ENCODE measurements around the gene SPPL2B.

Gene SPPL2B

GRCh38 chr19:2290441-2291184, 37.9 kb upstream of the SPPL2B start:
- Mint-ChIP-seq H3K27me3 (no peaks in the 10 kb centered on the region), H3K4me3 (peak overlapping the region; percentile 81), H3K9me3 (no peaks in the 10 kb centered on the region), H3K27ac (no peak overlapping the region), H3K4me1 (peaks cover 32% of the 10 kb centered on the region), H3K36me3 (peaks cover 3% of the 10 kb centered on the region)

GRCh38 chr19:2291185-2291751, 37.2 kb upstream of the SPPL2B start:
- H3K27ac Mint-ChIP-seq = no peak overlapping the region
- peaks cover 3% of the 10 kb centered on the region for H3K36me3 Mint-ChIP-seq

GRCh38 chr19:2294687-2295335, 33.7 kb upstream of the SPPL2B start:
- no peak overlapping the region for H3K4me3 Mint-ChIP-seq

More at GRCh38 chr19:2291185-2291751, 37.2 kb upstream of the SPPL2B start:
- Mint-ChIP-seq H3K9me3 (no peaks in the 10 kb centered on the region), H3K4me1 (peaks cover 32% of the 10 kb centered on the region), H3K27me3 (no peaks in the 10 kb centered on the region), H3K4me3 (peak overlapping the region; percentile 81)

GRCh38 chr19:2296141-2296540, 32.3 kb upstream of the SPPL2B start:
- no peaks in the 10 kb centered on the region for H3K9me3 Mint-ChIP-seq
- no peak overlapping the region for H3K27ac Mint-ChIP-seq
- H3K27me3 Mint-ChIP-seq = no peaks in the 10 kb centered on the region
- H3K4me1 Mint-ChIP-seq = peaks cover 13% of the 10 kb centered on the region
- no peak overlapping the region for H3K4me3 Mint-ChIP-seq
- H3K36me3 Mint-ChIP-seq = peaks cover 3% of the 10 kb centered on the region

More at GRCh38 chr19:2294687-2295335, 33.7 kb upstream of the SPPL2B start:
- peaks cover 3% of the 10 kb centered on the region for H3K36me3 Mint-ChIP-seq
- H3K4me1 Mint-ChIP-seq = peaks cover 15% of the 10 kb centered on the region
- no peaks in the 10 kb centered on the region for H3K9me3 Mint-ChIP-seq
- H3K27ac Mint-ChIP-seq = no peak overlapping the region
- H3K27me3 Mint-ChIP-seq = no peaks in the 10 kb centered on the region

GRCh38 chr19:2300533-2300932, 28.0 kb upstream of the SPPL2B start:
- Mint-ChIP-seq H3K4me1 (peaks cover 6% of the 10 kb centered on the region), H3K9me3 (no peaks in the 10 kb centered on the region), H3K27ac (no peak overlapping the region), H3K36me3 (peaks cover 1% of the 10 kb centered on the region), H3K27me3 (peaks cover 3% of the 10 kb centered on the region), H3K4me3 (no peak overlapping the region)

- Mint-ChIP-seq H3K9me3 (no peaks in the 10 kb centered on the region), H3K4me3 (peak overlapping the region; percentile 77), H3K4me1 (peaks cover 6% of the 10 kb centered on the region), H3K27ac (peak overlapping the region; percentile 43), H3K36me3 (peaks cover 1% of the 10 kb centered on the region), H3K27me3 (peaks cover 6% of the 10 kb centered on the region)
Observed at GRCh38 chr19:2302319-2303210, 25.9 kb upstream of the SPPL2B start.

GRCh38 chr19:2303211-2303798, 25.2 kb upstream of the SPPL2B start:
- Mint-ChIP-seq H3K4me3 (peak overlapping the region; percentile 77), H3K27ac (no peak overlapping the region), H3K9me3 (no peaks in the 10 kb centered on the region)

GRCh38 chr19:2305452-2306280, 22.8 kb upstream of the SPPL2B start:
- Mint-ChIP-seq H3K4me1 (peaks cover 10% of the 10 kb centered on the region), H3K36me3 (peaks cover 1% of the 10 kb centered on the region), H3K9me3 (no peaks in the 10 kb centered on the region), H3K27me3 (peaks cover 16% of the 10 kb centered on the region), H3K4me3 (no peak overlapping the region), H3K27ac (no peak overlapping the region)

More at GRCh38 chr19:2303211-2303798, 25.2 kb upstream of the SPPL2B start:
- Mint-ChIP-seq H3K36me3 (peaks cover 1% of the 10 kb centered on the region), H3K4me1 (peaks cover 6% of the 10 kb centered on the region), H3K27me3 (peaks cover 6% of the 10 kb centered on the region)

- no peak overlapping the region for H3K4me3 Mint-ChIP-seq
Observed at GRCh38 chr19:2306281-2306806, 22.1 kb upstream of the SPPL2B start.

GRCh38 chr19:2306971-2307370, 21.5 kb upstream of the SPPL2B start:
- Mint-ChIP-seq H3K27ac (no peak overlapping the region), H3K9me3 (no peaks in the 10 kb centered on the region), H3K27me3 (peaks cover 16% of the 10 kb centered on the region), H3K36me3 (peaks cover 1% of the 10 kb centered on the region), H3K4me3 (peak overlapping the region; percentile 65), H3K4me1 (peaks cover 10% of the 10 kb centered on the region)

More at GRCh38 chr19:2306281-2306806, 22.1 kb upstream of the SPPL2B start:
- H3K9me3 Mint-ChIP-seq = no peaks in the 10 kb centered on the region
- peaks cover 1% of the 10 kb centered on the region for H3K36me3 Mint-ChIP-seq
- H3K27ac Mint-ChIP-seq = no peak overlapping the region
- H3K27me3 Mint-ChIP-seq = peaks cover 16% of the 10 kb centered on the region
- peaks cover 10% of the 10 kb centered on the region for H3K4me1 Mint-ChIP-seq

- Mint-ChIP-seq H3K36me3 (peaks cover 1% of the 10 kb centered on the region), H3K4me1 (peaks cover 10% of the 10 kb centered on the region), H3K9me3 (no peaks in the 10 kb centered on the region), H3K27me3 (peaks cover 16% of the 10 kb centered on the region), H3K27ac (no peak overlapping the region), H3K4me3 (no peak overlapping the region)
Observed at GRCh38 chr19:2307518-2308012, 20.9 kb upstream of the SPPL2B start.

GRCh38 chr19:2308114-2308556, 20.3 kb upstream of the SPPL2B start, which contains the start of gene LINGO3:
LINGO3 (minus strand) TSS chr19:2308154; CDS start chr19:2291776, 16,378 bp downstream.
- H3K27ac Mint-ChIP-seq = peak within 1 kb of the TSS; percentile 63
- H3K9me3 Mint-ChIP-seq = no peaks in the 10 kb centered on the region
- H3K27me3 Mint-ChIP-seq = peaks cover 19% of the 10 kb centered on the region

GRCh38 chr19:2309734-2310362, 18.6 kb upstream of the SPPL2B start:
- Mint-ChIP-seq H3K27me3 (peaks cover 27% of the 10 kb centered on the region), H3K4me3 (no peak overlapping the region), H3K36me3 (peaks cover under 1% of the 10 kb centered on the region), H3K27ac (no peak overlapping the region), H3K9me3 (peaks cover 4% of the 10 kb centered on the region), H3K4me1 (peaks cover 3% of the 10 kb centered on the region)

More at GRCh38 chr19:2308114-2308556, 20.3 kb upstream of the SPPL2B start, which contains the start of gene LINGO3:
- peaks cover 4% of the 10 kb centered on the region for H3K4me1 Mint-ChIP-seq
- H3K4me3 Mint-ChIP-seq = peak within 1 kb of the TSS; percentile 65
- peaks cover 1% of the 10 kb centered on the region for H3K36me3 Mint-ChIP-seq
